GM12875 (cell line): ENCODE results near the gene MCOLN1.

Source experiments
- H3K4me3 ChIP-seq: one replicate; pipeline ENCODE4 v1.5.1; 2011; ENCODE audit warnings: low read depth, low read length, control low read depth
- TF ChIP-seq, protein P1 (sequence below): IDR thresholded peaks from 2 replicates; pipeline ENCODE4 v1.5.1; 2011; ENCODE audit warnings: low read depth, mild to moderate bottlenecking, control low read depth, inconsistent platforms, low read length, moderate library complexity, borderline replicate concordance; ENCODE audit not compliant: insufficient read depth

The MCOLN1 gene

DNA sequence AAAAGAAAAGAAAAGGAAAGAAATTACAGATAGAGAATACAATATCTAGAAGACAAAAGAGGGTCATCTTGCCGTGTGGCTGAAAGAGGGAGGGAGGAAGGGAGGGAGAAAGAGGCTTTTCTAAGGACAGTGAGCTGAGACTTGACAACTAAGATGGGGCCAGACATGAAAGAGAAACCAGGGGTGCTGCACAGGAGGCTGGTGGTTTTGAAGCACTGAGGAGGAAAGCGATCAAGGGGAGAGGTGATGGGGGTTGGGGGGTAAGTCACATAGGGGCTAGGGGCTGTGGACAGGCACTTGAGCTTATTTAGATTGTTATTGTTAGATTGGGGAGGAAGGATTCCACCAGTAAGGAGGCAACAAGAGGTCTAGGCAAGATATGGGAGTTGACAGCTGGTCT, 30.4 kb downstream of the MCOLN1 start:
- TF ChIP-seq, protein P1, sequence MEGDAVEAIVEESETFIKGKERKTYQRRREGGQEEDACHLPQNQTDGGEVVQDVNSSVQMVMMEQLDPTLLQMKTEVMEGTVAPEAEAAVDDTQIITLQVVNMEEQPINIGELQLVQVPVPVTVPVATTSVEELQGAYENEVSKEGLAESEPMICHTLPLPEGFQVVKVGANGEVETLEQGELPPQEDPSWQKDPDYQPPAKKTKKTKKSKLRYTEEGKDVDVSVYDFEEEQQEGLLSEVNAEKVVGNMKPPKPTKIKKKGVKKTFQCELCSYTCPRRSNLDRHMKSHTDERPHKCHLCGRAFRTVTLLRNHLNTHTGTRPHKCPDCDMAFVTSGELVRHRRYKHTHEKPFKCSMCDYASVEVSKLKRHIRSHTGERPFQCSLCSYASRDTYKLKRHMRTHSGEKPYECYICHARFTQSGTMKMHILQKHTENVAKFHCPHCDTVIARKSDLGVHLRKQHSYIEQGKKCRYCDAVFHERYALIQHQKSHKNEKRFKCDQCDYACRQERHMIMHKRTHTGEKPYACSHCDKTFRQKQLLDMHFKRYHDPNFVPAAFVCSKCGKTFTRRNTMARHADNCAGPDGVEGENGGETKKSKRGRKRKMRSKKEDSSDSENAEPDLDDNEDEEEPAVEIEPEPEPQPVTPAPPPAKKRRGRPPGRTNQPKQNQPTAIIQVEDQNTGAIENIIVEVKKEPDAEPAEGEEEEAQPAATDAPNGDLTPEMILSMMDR: no peak
- H3K4me3 ChIP-seq: no peak overlapping the region

GRCh38 chr19:7554565-7554964, 32.1 kb downstream of the MCOLN1 start:
- TF ChIP-seq, protein P1: no peak
- H3K4me3 ChIP-seq: no peak overlapping the region

GRCh38 chr19:7554990-7555864, 32.8 kb downstream of the MCOLN1 start:
- TF ChIP-seq, protein P1: no peak
- H3K4me3 ChIP-seq: no peak overlapping the region

- TF ChIP-seq, protein P1: no peak
- H3K4me3 ChIP-seq: no peak overlapping the region
Measured at GRCh38 chr19:7556696-7557315, 34.4 kb downstream of the MCOLN1 start.

DNA sequence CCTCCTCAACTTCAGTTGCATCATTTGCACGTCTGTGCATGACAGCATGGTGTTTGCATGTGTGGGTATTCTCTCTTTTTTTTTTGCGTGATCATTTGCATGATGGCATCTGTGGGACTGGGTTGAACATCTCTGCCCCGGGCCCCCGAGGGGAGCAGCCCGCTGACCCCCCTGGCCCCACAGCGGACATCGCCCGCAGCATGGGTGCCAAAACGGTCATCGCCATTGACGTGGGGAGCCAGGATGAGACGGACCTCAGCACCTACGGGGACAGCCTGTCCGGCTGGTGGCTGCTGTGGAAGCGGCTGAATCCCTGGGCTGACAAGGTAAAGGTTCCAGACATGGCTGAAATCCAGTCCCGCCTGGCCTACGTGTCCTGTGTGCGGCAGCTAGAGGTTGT, 36.2 kb downstream of the MCOLN1 start:
- TF ChIP-seq, protein P1: no peak
- H3K4me3 ChIP-seq: no peak overlapping the region

DNA sequence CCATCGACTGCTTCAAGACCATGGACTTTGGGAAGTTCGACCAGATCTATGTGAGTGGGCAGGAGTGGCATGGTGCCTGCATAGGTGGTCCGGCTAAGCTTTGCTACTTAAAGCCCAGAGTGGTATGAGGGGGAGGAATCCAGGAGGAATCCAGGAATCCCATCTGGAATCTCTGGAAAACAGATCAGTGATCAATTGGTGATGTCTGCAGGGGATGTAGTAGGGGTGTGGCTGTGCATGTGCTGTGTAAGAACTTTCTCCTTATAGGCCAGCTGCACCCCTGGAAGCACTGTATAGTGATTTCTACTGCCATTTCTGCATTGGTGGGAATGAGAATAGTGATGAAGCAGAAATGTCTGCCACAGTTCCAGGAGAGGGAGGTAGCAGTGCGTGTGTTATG, 36.7 kb downstream of the MCOLN1 start:
- TF ChIP-seq, protein P1: no peak

GRCh38 chr19:7560255-7560654, 37.8 kb downstream of the MCOLN1 start:
- no peak overlapping the region for H3K4me3 ChIP-seq
- TF ChIP-seq, protein P1: no peak

More for the DNA sequence above, 36.7 kb downstream of the MCOLN1 start:
- H3K4me3 ChIP-seq: no peak overlapping the region
